ENCODE data around the gene CTBP2.

DNA sequence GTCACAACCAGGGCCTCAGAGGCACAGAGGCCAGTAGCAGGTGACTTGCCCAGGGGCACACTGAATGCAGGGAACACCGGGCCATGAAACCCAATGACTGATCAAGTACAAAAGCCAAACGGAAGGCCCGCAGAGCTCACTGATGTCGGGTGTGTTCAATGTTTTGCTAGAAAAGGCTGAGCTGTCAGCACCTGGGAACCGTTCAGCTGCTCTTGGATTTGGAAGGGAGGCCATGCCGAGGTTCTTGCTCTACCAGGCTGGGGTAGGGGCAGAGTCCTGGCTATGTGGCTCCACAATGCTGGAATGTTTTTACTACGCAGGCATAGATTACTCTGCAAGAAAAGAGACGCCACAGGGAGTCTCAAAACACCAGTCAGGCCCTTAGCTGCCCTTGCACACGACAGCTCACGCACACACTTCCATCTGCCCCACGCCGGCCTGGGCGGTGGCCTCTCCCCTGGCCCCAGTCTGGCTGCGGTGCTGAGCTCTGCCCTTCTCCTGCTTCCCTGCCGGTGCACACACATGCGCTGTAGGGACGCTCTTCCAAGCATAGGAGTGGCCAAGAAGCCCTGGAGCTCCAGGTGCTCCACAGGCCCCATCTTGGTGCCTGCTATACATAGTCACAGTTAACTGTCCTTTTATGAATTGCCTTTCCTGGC lies 138.5 kb downstream of the CTBP2 start:
- TF ChIP-seq JUND (IDR thresholded peaks at IDR 0.05) (no peak), SP1 (IDR thresholded peaks at IDR 0.05) (no peak), RXRA (IDR thresholded peaks at IDR 0.05) (no peak), YY1 (IDR thresholded peaks at IDR 0.05) (no peak), GABPA (IDR thresholded peaks at IDR 0.05 in 1 of 2, conservative IDR thresholded peaks at IDR 0.05 in 1 of 2) (no peak)
- TF ChIP-seq, protein P1, sequence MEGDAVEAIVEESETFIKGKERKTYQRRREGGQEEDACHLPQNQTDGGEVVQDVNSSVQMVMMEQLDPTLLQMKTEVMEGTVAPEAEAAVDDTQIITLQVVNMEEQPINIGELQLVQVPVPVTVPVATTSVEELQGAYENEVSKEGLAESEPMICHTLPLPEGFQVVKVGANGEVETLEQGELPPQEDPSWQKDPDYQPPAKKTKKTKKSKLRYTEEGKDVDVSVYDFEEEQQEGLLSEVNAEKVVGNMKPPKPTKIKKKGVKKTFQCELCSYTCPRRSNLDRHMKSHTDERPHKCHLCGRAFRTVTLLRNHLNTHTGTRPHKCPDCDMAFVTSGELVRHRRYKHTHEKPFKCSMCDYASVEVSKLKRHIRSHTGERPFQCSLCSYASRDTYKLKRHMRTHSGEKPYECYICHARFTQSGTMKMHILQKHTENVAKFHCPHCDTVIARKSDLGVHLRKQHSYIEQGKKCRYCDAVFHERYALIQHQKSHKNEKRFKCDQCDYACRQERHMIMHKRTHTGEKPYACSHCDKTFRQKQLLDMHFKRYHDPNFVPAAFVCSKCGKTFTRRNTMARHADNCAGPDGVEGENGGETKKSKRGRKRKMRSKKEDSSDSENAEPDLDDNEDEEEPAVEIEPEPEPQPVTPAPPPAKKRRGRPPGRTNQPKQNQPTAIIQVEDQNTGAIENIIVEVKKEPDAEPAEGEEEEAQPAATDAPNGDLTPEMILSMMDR (IDR thresholded peaks at IDR 0.05; ENCODE audit: low read depth, low read length, missing input control), result no peak
- TF ChIP-seq, protein P2, sequence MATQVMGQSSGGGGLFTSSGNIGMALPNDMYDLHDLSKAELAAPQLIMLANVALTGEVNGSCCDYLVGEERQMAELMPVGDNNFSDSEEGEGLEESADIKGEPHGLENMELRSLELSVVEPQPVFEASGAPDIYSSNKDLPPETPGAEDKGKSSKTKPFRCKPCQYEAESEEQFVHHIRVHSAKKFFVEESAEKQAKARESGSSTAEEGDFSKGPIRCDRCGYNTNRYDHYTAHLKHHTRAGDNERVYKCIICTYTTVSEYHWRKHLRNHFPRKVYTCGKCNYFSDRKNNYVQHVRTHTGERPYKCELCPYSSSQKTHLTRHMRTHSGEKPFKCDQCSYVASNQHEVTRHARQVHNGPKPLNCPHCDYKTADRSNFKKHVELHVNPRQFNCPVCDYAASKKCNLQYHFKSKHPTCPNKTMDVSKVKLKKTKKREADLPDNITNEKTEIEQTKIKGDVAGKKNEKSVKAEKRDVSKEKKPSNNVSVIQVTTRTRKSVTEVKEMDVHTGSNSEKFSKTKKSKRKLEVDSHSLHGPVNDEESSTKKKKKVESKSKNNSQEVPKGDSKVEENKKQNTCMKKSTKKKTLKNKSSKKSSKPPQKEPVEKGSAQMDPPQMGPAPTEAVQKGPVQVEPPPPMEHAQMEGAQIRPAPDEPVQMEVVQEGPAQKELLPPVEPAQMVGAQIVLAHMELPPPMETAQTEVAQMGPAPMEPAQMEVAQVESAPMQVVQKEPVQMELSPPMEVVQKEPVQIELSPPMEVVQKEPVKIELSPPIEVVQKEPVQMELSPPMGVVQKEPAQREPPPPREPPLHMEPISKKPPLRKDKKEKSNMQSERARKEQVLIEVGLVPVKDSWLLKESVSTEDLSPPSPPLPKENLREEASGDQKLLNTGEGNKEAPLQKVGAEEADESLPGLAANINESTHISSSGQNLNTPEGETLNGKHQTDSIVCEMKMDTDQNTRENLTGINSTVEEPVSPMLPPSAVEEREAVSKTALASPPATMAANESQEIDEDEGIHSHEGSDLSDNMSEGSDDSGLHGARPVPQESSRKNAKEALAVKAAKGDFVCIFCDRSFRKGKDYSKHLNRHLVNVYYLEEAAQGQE (IDR thresholded peaks at IDR 0.05), result no peak
